Astrocyte (in vitro differentiated cells and primary cell): ENCODE data around the gene MAP3K3.

ENCODE experiments used
- CTCF ChIP-seq: IDR thresholded peaks from 2 replicates; pipeline ENCODE4 v1.5.1; 2011; ENCODE audit warnings: low read depth, mild to moderate bottlenecking, inconsistent platforms, low read length, moderate library complexity; ENCODE audit not compliant: insufficient read depth
- EZH2 ChIP-seq: IDR thresholded peaks from 2 replicates; pipeline ENCODE4 v1.6.1; 2012; ENCODE audit warnings: mild to moderate bottlenecking, low read length, inconsistent platforms; ENCODE audit not compliant: insufficient read depth

DNA sequence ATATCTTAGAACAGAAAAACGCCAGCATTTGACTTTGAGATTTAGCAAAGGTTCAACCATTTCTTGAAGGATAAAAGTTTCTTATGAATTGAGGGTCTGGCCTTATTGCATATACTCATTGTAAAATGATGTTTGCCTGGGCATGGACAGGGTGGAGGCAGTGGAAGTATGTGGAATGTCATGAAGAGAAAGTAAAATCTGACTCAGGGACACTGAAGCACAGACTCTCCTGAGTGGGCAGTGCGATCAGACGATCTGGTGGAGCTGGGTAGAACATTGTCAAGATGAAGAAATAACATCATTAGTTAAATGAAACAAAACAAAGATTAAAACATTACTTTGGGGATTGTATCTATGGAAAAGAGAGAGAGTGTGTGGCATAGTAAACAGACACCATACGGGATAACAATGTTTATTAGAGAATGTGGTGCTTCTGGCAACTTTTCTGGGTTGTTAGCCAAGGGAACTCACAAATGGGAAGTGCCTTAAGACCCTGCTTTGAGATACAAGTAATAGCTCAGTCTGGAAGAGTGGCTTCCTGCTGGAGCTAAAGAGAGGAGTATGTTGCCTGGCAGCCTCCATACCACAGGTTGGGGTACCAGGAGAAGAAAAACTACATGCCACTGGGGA is 4.4 kb downstream of the MAP3K3 start:
- TF ChIP-seq EZH2 (no peak), CTCF (no peak)
